ENCODE data around the gene ALCAM. TPM values are rescaled to one million over a fixed set of nuclear protein-coding genes. Genes with fewer than 3 reads are reported as not detected.
A peak's percentile ranks its signal among the peaks of the same experiment; 100 is the strongest.

Gene ALCAM
- total and polyA plus RNA-seq, 8 donors = 11.3 to 121 (median 50.7) TPM

GRCh38 chr3:105353485-105354161 is 13.1 kb upstream of the ALCAM start:
- 9 to 22% (median 14%) methylated on average over 28 to 37 of the region's 37 CpGs for WGBS, 5 donors
- peak overlapping the region; percentile 30 to 43 (median 40) for H3K4me3 ChIP-seq
- peaks cover 0 to 16% (median 9%) of the 10 kb centered on the region in 3 donors for H3K27me3 ChIP-seq
- intact Hi-C loops (cut with DNase I; ENCODE audit: low total_unique reads) = no loop called here
- H3K4me1 ChIP-seq = peaks cover 0 to 10% (median 3%) of the 10 kb centered on the region in 4 donors
- no peak overlapping the region for H3K27ac ChIP-seq
- peak in 1 of 2 donors; percentile 56 for DNase-seq
- no peaks in the 10 kb centered on the region for H3K9me3 ChIP-seq
- H3K36me3 ChIP-seq = no peaks in the 10 kb centered on the region
- TF ChIP-seq POLR2A (IDR thresholded peaks at IDR 0.05) (no peak), EP300 (IDR thresholded peaks at IDR 0.05) (no peak), CTCF (IDR thresholded peaks at IDR 0.05) (no peak), POLR2AphosphoS5 (IDR thresholded peaks at IDR 0.05) (no peak)

- no peak for DNase-seq
- Histone ChIP-seq H3K4me1 (peaks cover 0 to 10% (median 3%) of the 10 kb centered on the region in 4 donors), H3K27me3 (peaks cover 0 to 17% (median 9%) of the 10 kb centered on the region in 3 donors), H3K4me3 (peak overlapping the region in 1 of 4 donors; percentile 38), H3K9me3 (no peaks in the 10 kb centered on the region), H3K27ac (no peak overlapping the region), H3K36me3 (no peaks in the 10 kb centered on the region)
- no peak for TF ChIP-seq POLR2A (IDR thresholded peaks at IDR 0.05)
- no peak for TF ChIP-seq POLR2AphosphoS5 (IDR thresholded peaks at IDR 0.05)
- no peak for TF ChIP-seq CTCF (IDR thresholded peaks at IDR 0.05)
- TF ChIP-seq EP300 (IDR thresholded peaks at IDR 0.05) = no peak
- intact Hi-C loops (cut with DNase I; ENCODE audit: low total_unique reads) = no loop called here
- 76 to 88% (median 81%) methylated on average over 3 of the region's 3 CpGs for WGBS, 5 donors
Observed at GRCh38 chr3:105354429-105354828, 12.3 kb upstream of the ALCAM start.

- TF ChIP-seq CTCF (IDR thresholded peaks at IDR 0.05) (no peak), POLR2A (IDR thresholded peaks at IDR 0.05) (no peak), EP300 (IDR thresholded peaks at IDR 0.05) (no peak), POLR2AphosphoS5 (IDR thresholded peaks at IDR 0.05) (no peak)
- H3K27ac ChIP-seq = no peak overlapping the region
- WGBS, 5 donors = 64 to 83% (median 71%) methylated on average over 2 of the region's 2 CpGs
- H3K27me3 ChIP-seq = peaks cover 0 to 17% (median 9%) of the 10 kb centered on the region in 3 donors
- no peaks in the 10 kb centered on the region for H3K36me3 ChIP-seq
- intact Hi-C loops (cut with DNase I; ENCODE audit: low total_unique reads) = no loop called here
- DNase-seq = no peak
- H3K4me3 ChIP-seq = no peak overlapping the region
- H3K9me3 ChIP-seq = no peaks in the 10 kb centered on the region
- peaks cover 0 to 10% (median 3%) of the 10 kb centered on the region in 4 donors for H3K4me1 ChIP-seq
Observed at GRCh38 chr3:105355408-105356061, 11.2 kb upstream of the ALCAM start.

GRCh38 chr3:105356396-105356795 is 10.3 kb upstream of the ALCAM start:
- H3K36me3 ChIP-seq = no peaks in the 10 kb centered on the region
- 89 to 95% (median 90%) methylated on average over 2 of the region's 2 CpGs for WGBS, 5 donors
- H3K4me3 ChIP-seq = no peak overlapping the region
- intact Hi-C loops (cut with DNase I; ENCODE audit: low total_unique reads) = no loop called here
- no peak for TF ChIP-seq CTCF (IDR thresholded peaks at IDR 0.05)
- no peak for TF ChIP-seq POLR2AphosphoS5 (IDR thresholded peaks at IDR 0.05)
- no peak for TF ChIP-seq POLR2A (IDR thresholded peaks at IDR 0.05)
- TF ChIP-seq EP300 (IDR thresholded peaks at IDR 0.05) = no peak
- H3K27ac ChIP-seq = no peak overlapping the region
- H3K4me1 ChIP-seq = peaks cover 0 to 10% (median 3%) of the 10 kb centered on the region in 4 donors
- H3K9me3 ChIP-seq = no peaks in the 10 kb centered on the region
- DNase-seq = no peak
- peaks cover 0 to 17% (median 9%) of the 10 kb centered on the region in 3 donors for H3K27me3 ChIP-seq

Data from stomach (tissue), 9 donors.